Stimulated activated CD4-positive, alpha-beta T cell treated with anti-CD3 and anti-CD28 coated beads, Interleukin-1b, Interleukin-23, amount 100 ng/mL, for 24 hours (primary cell): ENCODE data around the gene TEX9.

Source experiments
- DNase-seq, 4 experiments: peaks; one replicate each; pipeline ENCODE4 v3.0.0-alpha.2; 2020; ENCODE audit warnings: low read depth in 4 of 4, low spot score in 1 of 4

The TEX9 gene

DNA sequence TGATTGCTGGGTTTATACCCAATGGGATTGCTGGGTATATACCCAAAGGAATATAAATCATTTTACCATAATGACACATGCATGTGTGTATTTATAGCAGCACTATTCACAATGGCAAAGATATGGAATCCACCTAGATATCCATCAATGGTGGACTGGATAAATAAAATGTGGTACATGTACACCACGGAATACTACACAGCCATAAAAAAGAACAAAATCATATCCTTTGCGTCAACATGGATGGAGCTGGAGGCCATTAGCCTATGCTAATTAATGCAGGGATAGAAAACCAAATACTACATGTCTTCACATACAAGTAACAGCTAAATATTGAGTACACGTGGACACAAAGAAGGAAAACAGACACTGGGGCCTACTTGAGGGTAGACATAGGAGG, 77.1 kb downstream of the TEX9 start:
- no peak for DNase-seq

DNA sequence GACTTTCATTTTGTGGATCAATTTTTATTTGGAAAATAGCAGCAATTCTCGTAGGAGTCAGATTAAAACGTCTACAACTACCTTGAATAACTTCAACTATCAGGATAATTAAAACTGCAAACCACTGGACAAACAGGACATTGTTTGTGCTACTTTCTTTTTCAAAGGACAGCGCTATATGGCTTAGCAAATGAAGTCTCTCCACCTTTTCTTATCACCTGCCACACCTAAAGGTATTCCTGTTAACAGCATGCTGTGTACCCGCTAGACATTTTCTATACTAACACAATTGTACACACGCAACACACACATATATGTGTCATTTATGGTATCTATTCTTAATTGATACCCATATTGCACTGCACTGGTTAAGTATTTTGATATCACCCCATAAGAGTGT, 80.5 kb downstream of the TEX9 start:
- DNase-seq: no peak

- no peak for DNase-seq
Observed at GRCh38 chr15:56454836-56455235, 89.6 kb downstream of the TEX9 start.

GRCh38 chr15:56456229-56456628, 91.0 kb downstream of the TEX9 start:
- no peak for DNase-seq

GRCh38 chr15:56459096-56459495, 93.9 kb downstream of the TEX9 start:
- DNase-seq: no peak

DNA sequence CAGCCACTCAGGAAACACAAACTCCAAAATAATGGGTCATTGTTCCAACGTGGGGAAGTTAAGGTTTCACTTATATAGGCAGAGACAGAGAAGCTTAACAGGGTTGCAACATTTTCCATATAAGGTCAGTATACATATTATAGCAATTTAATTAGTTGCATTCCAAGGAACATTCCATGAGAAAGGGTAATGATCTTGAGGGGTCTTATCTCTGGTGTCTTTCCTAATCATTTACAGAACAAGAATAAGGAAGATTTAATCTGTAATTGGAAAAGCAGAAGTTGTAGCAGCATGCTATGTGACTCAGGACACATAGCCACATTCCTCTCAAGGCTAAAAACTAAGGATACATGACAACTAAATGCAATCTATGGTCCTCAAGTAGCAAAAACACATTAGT, 94.8 kb downstream of the TEX9 start:
- no peak for DNase-seq

- DNase-seq: no peak
Observed at GRCh38 chr15:56460947-56461346, 95.7 kb downstream of the TEX9 start.

DNA sequence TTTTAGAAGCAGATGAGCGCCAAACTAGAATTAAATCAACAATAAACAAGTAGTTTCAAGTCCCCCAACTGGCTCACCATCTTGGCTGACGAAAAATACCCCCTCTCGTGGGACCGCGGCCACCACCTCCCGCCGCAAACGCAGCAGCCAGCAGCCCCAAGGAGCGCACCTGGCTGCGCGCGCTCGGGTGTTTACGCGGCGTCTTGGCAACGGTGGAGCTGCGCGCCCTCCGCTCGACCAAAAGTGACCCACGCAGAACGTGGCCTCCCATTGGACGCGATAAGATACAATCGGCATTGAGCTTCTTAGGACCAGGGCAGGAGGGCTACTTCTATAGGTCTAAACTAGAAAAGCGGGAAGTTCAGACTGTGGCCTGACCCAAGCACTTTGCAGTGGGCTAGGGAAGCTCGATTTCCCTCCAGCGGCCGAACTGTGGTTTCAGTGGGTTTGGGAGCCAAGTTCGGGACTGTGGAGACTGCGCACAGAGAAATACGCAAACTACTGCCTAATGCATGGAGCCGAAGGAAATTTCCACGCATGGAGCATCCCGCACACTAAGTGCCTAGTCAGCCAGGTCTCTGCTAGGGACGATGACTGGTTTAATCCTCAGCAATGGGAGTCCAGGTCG, 99.8 kb downstream of the TEX9 start, which contains the start of gene MNS1:
TSS of gene MNS1 (minus strand) at position 245 of the 628 bp plus-strand sequence. CDS start at position 80, 165 bp downstream.
- peak; percentile 11 to 66 (median 32) for DNase-seq

GRCh38 chr15:56467616-56468015, 102.4 kb downstream of the TEX9 start:
- no peak for DNase-seq

DNA sequence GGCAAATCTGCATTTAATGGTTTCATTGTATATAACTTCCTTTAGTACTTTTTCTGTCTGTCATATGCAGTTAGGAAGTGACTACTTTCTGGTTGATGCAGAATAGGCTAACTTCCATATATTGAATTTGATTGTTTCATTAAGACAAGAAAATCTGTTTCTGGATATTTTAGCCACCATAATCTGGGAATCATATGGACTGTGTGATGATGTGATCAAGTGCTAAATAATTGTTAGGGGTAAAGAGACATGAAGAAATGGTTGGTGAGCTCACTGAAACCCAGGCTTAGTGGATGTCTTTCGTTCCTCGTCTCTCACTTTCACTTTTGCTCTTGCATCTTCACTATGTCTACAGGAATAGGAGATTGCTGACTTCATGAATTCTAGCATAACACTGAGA, 103.2 kb downstream of the TEX9 start:
- DNase-seq: no peak

DNA sequence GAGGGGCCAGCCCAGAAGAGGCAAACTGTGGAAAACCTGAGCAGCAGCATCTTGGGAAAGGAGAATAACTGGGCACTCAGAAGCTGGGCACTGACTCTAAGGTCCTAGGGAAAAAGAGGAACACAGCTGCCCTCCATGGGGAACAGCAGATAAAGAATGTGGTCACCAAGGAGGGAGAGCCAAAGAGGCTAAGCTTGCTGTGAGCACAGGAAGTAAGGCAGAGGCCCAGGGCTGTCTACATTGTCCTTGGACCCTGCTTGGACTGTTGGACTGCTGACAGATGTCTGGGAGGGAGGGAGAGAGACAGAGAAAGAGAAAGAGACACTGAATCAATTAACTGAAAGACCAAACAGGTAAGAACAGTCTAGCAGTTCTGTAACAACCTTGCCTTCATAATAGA, 104.3 kb downstream of the TEX9 start:
- no peak for DNase-seq

GRCh38 chr15:56471440-56472069, 106.3 kb downstream of the TEX9 start:
- no peak for DNase-seq

DNA sequence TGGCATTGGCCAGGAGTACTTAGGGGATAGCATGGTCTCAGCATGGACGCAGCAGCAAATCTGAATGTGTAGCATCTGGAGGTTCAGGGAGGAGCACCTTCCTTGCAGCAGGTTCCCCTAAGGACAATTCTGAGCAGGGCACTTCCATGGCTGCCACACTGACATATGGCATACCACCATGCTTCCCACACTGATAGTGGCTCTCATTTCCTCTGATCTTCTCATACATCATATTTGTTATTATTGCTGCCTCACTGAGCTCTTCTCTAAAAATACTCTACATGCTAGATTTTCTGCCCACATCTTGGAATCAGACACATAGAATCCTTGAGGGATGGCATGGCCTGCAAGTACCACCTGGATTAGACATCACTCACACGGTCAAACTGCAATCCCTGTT, 107.1 kb downstream of the TEX9 start:
- no peak for DNase-seq

DNA sequence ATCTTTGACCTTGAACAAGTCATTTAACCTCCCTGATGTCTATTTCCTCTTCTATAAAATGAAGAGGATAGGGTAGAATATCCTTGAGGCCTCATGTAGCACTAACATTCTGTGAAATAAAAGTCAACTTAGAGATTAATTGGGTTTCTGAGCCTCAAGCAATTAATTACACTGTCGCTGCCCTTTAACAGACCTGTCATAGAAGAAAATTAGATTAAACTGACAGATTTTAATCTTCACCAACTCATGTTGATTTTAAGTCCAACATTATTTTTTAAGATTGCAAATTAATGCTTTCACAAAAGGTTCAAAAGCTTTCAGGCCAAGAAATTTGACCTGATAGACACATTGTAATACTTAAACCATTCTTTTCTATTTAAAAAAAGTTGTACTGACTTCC, 107.8 kb downstream of the TEX9 start:
- DNase-seq: no peak

GRCh38 chr15:56475351-56475750, 110.1 kb downstream of the TEX9 start:
- no peak for DNase-seq
